ENCODE results near the gene MOGAT3.

Gene MOGAT3

DNA sequence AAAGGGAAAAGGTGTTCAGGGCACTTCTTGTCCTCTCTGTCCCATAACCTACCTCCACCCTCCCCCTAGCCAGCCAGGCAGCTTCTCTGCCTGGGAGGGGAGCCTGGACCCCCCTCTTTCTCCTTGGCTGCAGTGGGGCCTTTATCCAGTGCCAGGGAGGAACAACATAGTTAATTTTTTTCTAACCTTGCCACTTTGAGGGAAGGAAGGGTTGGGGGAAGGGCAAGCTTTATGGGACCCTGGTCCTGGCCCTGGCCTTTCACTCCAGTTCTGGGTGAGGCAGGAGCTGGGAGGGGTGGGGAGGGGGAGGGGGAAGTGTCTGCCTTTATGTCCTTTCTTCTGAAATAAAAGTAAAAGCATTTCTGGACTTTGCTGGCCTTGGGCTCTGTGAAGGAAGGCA, 39.9 kb downstream of the MOGAT3 start:
- no peak for DNase-seq (ENCODE audit: low spot score)

DNA sequence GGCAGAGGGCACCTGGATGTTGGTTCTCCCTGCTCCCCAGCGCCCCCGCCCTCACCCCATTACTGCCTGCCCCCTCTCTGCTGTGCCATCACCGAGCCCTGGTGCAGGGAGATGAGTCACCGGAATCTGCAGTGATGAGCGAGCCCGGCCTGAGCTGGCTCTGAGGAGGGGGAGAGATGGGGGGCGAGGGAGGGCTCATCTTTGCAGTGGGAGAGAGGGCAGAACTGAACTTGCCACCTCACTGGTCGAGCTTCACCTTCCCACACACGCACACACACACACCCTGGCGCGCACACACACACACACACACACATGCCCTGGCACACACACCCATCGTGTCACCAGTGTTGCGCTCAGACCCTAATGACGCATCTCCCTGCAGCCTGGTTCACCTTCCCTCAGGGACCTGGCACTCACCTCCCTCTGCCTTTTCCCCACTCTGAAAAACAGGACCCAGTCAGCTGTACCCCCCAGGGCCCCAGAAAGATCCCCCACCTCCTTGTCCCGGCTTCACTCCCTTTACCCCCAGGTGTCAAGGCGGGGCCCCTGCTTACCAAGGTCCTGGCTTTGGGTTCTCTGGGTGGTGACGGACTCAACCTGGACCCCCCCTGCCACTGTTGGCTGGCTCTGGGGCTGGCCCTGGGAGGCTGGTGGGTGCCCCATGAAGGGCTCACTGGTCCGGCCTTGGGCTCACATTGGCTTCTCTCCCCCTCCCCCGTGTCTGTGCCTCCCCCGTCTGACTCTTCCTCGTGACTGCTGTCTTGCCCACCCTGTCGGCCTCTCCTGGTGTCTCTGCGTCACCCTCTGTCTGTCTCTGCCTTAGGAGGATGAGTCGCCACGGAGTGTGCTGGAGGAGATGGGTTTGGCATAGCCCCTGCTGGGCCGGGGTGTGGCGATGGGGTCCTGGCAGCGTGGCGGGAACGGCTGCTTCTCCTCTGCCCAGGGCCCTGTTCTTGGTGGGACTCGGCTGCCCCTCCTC, 40.9 kb downstream of the MOGAT3 start:
- DNase-seq (ENCODE audit: low spot score), result peak; percentile 48

- DNase-seq (ENCODE audit: low spot score), result no peak
Measured at GRCh38 chr7:101156866-101157589, 43.8 kb downstream of the MOGAT3 start.

GRCh38 chr7:101156277-101156676, 44.6 kb downstream of the MOGAT3 start:
- no peak for DNase-seq (ENCODE audit: low spot score)

DNA sequence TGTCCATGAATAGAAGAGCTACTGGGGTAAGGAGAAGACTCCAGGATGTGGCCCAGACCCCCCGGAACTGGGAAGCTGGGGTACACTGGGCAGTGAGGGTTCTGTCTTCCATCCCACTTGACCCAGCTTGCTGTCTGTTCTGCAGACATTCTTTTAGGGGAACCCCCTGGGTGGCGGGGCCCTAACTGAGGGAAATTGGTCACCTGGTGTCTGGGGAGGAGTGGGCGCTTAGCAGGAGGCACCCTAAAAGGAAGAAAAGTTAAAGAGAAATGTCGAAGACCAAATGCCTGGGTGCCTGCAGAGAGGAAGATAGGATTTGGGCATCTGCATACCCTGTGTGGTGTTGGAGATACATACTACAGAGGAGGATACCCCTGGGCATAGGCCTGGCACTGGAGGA, 45.5 kb downstream of the MOGAT3 start:
- DNase-seq (ENCODE audit: low spot score), result no peak

GRCh38 chr7:101154693-101155102, 46.1 kb downstream of the MOGAT3 start:
- no peak for DNase-seq (ENCODE audit: low spot score)

GRCh38 chr7:101153969-101154692, 46.7 kb downstream of the MOGAT3 start, which contains the start of gene AP1S1:
AP1S1 (plus strand) TSS chr7:101154476; CDS start chr7:101154515, 39 bp downstream.
- peak; percentile 95 for DNase-seq (ENCODE audit: low spot score)

DNA sequence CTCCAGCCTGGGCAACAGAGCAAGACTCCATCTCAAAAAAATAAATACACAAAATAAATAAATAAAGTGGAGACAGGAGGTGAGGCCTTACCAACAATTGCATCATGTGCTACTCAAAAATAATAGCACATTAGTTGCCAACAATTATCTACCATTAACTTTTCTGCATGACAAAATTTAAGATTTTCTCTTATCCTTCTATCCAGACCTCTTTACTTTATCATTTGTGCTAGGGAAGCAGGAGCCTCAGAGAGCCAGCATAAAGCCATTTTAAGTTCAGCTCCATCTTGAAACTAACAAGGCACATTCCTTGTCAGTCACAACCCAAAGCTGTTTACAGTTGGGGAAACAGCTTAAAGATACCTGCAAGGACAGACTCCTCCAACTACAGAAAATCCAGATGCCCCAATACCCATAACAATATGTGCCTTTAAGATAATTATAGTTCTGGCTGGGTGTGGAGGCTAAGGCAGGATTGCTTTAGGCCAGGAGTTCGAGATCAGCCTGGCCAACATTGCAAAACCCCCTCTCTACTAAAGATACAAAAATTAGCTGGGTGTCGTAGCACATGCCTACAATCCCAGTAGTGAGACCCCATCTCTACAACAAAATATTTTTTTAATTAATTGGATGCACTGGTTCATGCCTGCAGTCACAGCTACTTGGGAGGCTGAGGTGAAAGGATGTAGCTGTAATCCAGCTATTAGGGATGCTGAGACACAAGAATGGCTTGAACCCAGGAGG, 48.8 kb downstream of the MOGAT3 start:
- no peak for DNase-seq (ENCODE audit: low spot score)

Measured in Ammon's horn (tissue), 1 donor.